ENCODE data around the gene NEGR1.

GRCh38 chr1:71413441-71414175 lies 868.7 kb downstream of the NEGR1 start:
- no peak for TF ChIP-seq CTCF (IDR thresholded peaks at IDR 0.05)
- no peak for TF ChIP-seq POLR2AphosphoS5 (IDR thresholded peaks at IDR 0.05)
- TF ChIP-seq EP300 (IDR thresholded peaks at IDR 0.05; ENCODE audit: low read depth) = no peak

Data from transverse colon (tissue), 4 donors.